A549 (cell line): ENCODE results near the gene ABCF2. TPM values are rescaled to one million over a fixed set of nuclear protein-coding genes. Genes with fewer than 3 reads are reported as not detected.

ENCODE experiments used
- ATAC-seq, 2 experiments: fragments of 200-7000 bp in 1 of 2; fragments of >200 bp in 1 of 2; cut with Nextera tagmentation in 1 of 2; cut with Tn5 transposase in 1 of 2; 3 replicates each; pipeline versions ENCODE4 v1.8.0 to v1.9.1; 2018 to 2020; ENCODE audit warnings: mild to moderate bottlenecking in 1 of 2, moderate library complexity in 1 of 2
- CTCF ChIA-PET: fragments of 300-600 bp; sonication (Branson Sonifier 250); formaldehyde crosslinking; extraction: SDS; loops from one replicate; lab custom pipeline; 2021; ENCODE audit warnings: antibody characterized with exemption, inconsistent platforms; lab: Yijun Ruan, JAX
- POLR2A ChIA-PET: fragments of 350-600 bp; formaldehyde crosslinking; extraction: SDS; loops from one replicate; lab custom pipeline; 2021; ENCODE audit warnings: antibody characterized with exemption, inconsistent platforms; lab: Yijun Ruan, JAX
- DNase-seq, 2 experiments: peaks; one replicate each; pipeline versions ENCODE4 v3.0.0 to v3.0.0-alpha.2; 2011 to 2016; ENCODE audit warnings: low read depth in 1 of 2, low spot score in 1 of 2
- FAIRE-seq: peaks from 2 replicates; lab custom pipeline; 2011; peaks lifted over from hg19 to GRCh38; lab: Jason Lieb, UNC
- H3K27ac ChIP-seq, 2 experiments: fragments of >200 bp; sonication (Bioruptor Twin); formaldehyde crosslinking; 3 replicates each; pipeline ENCODE4 v1.5.1; 2016 to 2017
- H3K4me1 ChIP-seq: fragments of >200 bp; sonication (Bioruptor Twin); formaldehyde crosslinking; 3 replicates; pipeline ENCODE4 v1.6.1; 2016
- H3K4me2 ChIP-seq: fragments of >200 bp; sonication (Bioruptor Twin); formaldehyde crosslinking; 3 replicates; pipeline ENCODE4 v1.6.1; 2016
- H3K4me3 ChIP-seq: fragments of >200 bp; sonication (Bioruptor Twin); formaldehyde crosslinking; 3 replicates; pipeline ENCODE4 v1.5.1; 2016
- H3K9me3 ChIP-seq: fragments of >200 bp; sonication (Bioruptor Twin); formaldehyde crosslinking; 3 replicates; pipeline ENCODE4 v1.6.1; 2016
- CBX2 ChIP-seq: fragments of 200-600 bp; sonication (generic); IDR thresholded peaks from 2 replicates; pipeline ENCODE4 v1.6.1; 2016; ENCODE audit warnings: low read depth, mild to moderate bottlenecking, borderline replicate concordance
- CEBPB ChIP-seq, 2 experiments: fragments of >200 bp in 1 of 2; sonication (Bioruptor Twin) in 1 of 2; formaldehyde crosslinking in 1 of 2; IDR thresholded peaks; 2 replicates each; pipeline ENCODE4 v1.6.1; 2012 to 2016
- E2F6 ChIP-seq: IDR thresholded peaks from 2 replicates; pipeline ENCODE4 v1.6.1; 2012; ENCODE audit warnings: low read depth, borderline replicate concordance
- EHF ChIP-seq: fragments of 250-450 bp; sonication (Bioruptor Pico); IDR thresholded peaks from 2 replicates; pipeline ENCODE4 v1.5.0; 2020; ENCODE audit warnings: mild to moderate bottlenecking
- ESRRA ChIP-seq: fragments of 150-350 bp; IDR thresholded peaks from 2 replicates; pipeline ENCODE4 v1.6.1; 2014; ENCODE audit warnings: mild to moderate bottlenecking, low read length, borderline replicate concordance
- FOSL2 ChIP-seq, 2 experiments: fragments of 450-650 bp in 1 of 2; fragments of >200 bp in 1 of 2; sonication (Bioruptor Twin) in 1 of 2; formaldehyde crosslinking; IDR thresholded peaks; 2 replicates each; pipeline versions ENCODE4 v1.5.0 to v1.6.1; 2016 to 2020; ENCODE audit warnings: mild to moderate bottlenecking in 1 of 2, moderate library complexity in 1 of 2
- FOXS1 ChIP-seq: fragments of 250-450 bp; sonication (Bioruptor Pico); IDR thresholded peaks from 2 replicates; pipeline ENCODE4 v1.5.0; 2020; ENCODE audit warnings: mild to moderate bottlenecking, moderate library complexity
- GATA3 ChIP-seq: IDR thresholded peaks from 2 replicates; pipeline ENCODE4 v1.6.1; 2012; ENCODE audit warnings: borderline replicate concordance
- HDAC2 ChIP-seq: fragments of 200-600 bp; sonication (generic); IDR thresholded peaks from 2 replicates; pipeline ENCODE4 v1.6.1; 2016
- HEYL ChIP-seq: fragments of 250-450 bp; sonication (Bioruptor Pico); IDR thresholded peaks from 2 replicates; pipeline ENCODE4 v1.8.0; 2021; ENCODE audit warnings: mild to moderate bottlenecking, moderate library complexity
- HOXB13 ChIP-seq: fragments of 250-450 bp; sonication (Bioruptor Pico); IDR thresholded peaks from 2 replicates; pipeline ENCODE4 v1.5.0; 2020; ENCODE audit warnings: low read depth, mild to moderate bottlenecking, moderate library complexity
- HOXB5 ChIP-seq: fragments of 250-450 bp; sonication (Bioruptor Pico); IDR thresholded peaks from 2 replicates; pipeline ENCODE4 v1.5.0; 2020; ENCODE audit warnings: mild to moderate bottlenecking, moderate library complexity
- KDM1A ChIP-seq: fragments of 200-600 bp; sonication (generic); IDR thresholded peaks from 2 replicates; pipeline ENCODE4 v1.6.1; 2016; ENCODE audit warnings: low read depth, mild to moderate bottlenecking
- KDM5A ChIP-seq: fragments of 200-600 bp; sonication (generic); IDR thresholded peaks from 2 replicates; pipeline ENCODE4 v1.6.1; 2016; ENCODE audit warnings: antibody characterized with exemption, mild to moderate bottlenecking
- MAFK ChIP-seq: fragments of 450-650 bp; IDR thresholded peaks from 2 replicates; pipeline ENCODE4 v1.6.1; 2014; ENCODE audit not compliant: partially characterized antibody
- MAZ ChIP-seq: fragments of 150-350 bp; IDR thresholded peaks from 2 replicates; pipeline ENCODE4 v1.6.1; 2014; ENCODE audit warnings: antibody characterized with exemption, low read depth, low read length, borderline replicate concordance
- NFE2L2 ChIP-seq: fragments of 150-350 bp; conservative IDR thresholded peaks from 2 replicates; pipeline ENCODE4 v1.6.1; 2014; ENCODE audit warnings: low read length
- POLR2AphosphoS2 ChIP-seq: conservative IDR thresholded peaks from 2 replicates; pipeline ENCODE4 v1.6.1; 2012; ENCODE audit warnings: low read length, improper control_type of control experiment, inconsistent platforms
- RAD21 ChIP-seq, 2 experiments: fragments of >200 bp in 1 of 2; sonication (Bioruptor Twin) in 1 of 2; formaldehyde crosslinking in 1 of 2; IDR thresholded peaks in 1 of 2; conservative IDR thresholded peaks in 1 of 2; 2 replicates in 1 of 2; 3 replicates in 1 of 2; pipeline ENCODE4 v1.6.1; 2012 to 2018; ENCODE audit warnings: inconsistent platforms in 1 of 2
- RCOR1 ChIP-seq: fragments of 150-350 bp; IDR thresholded peaks from 2 replicates; pipeline ENCODE4 v1.6.1; 2014; ENCODE audit warnings: antibody characterized with exemption, low read length, low read depth
- RNF2 ChIP-seq: fragments of 200-600 bp; sonication (generic); IDR thresholded peaks from 2 replicates; pipeline ENCODE4 v1.6.1; 2016; ENCODE audit warnings: low read depth, mild to moderate bottlenecking, antibody characterized with exemption, moderate library complexity, borderline replicate concordance
- TP53 ChIP-seq: fragments of 250-450 bp; sonication (Bioruptor Pico); IDR thresholded peaks from 2 replicates; pipeline ENCODE4 v1.5.0; 2021; ENCODE audit warnings: mild to moderate bottlenecking, moderate library complexity
- ZFP36 ChIP-seq: fragments of 450-650 bp; IDR thresholded peaks from 2 replicates; pipeline ENCODE4 v1.6.1; 2014; ENCODE audit warnings: borderline replicate concordance; ENCODE audit not compliant: partially characterized antibody
- ZSCAN20 ChIP-seq: fragments of 250-450 bp; sonication (Bioruptor Pico); IDR thresholded peaks from 2 replicates; pipeline ENCODE4 v1.8.0; 2022; ENCODE audit warnings: mild to moderate bottlenecking, moderate library complexity
- WGBS: methylation state at CpG from one replicate; pipeline ENCODE4 v1.1.6; 2017; ENCODE audit errors: missing lambda C conversion rate; 5-methylcytosine and 5-hydroxymethylcytosine counted together
- polyA plus RNA-seq, 4 experiments: library from polyadenylated mRNA; depleted of rRNA in 3 of 4; stranded (reverse); fragments of >200 nt; fragmentation: RNase III in 1 of 4; extraction: RNeasy Plus Mini Kit Qiagen cat#74134 plus additional on column Dnase treatment in 1 of 4; gene quantifications; 2 replicates in 3 of 4; 3 replicates in 1 of 4; pipeline ENCODE4 v1.2.3, GENCODE V29; 2011 to 2017
- TF ChIP-seq, protein P1 (sequence below): fragments of >200 bp; sonication (Bioruptor Twin); formaldehyde crosslinking; IDR thresholded peaks from 3 replicates; pipeline ENCODE4 v1.6.1; 2016
- TF ChIP-seq, protein P2 (sequence below): fragments of >200 bp; sonication (Bioruptor Twin); formaldehyde crosslinking; IDR thresholded peaks from 3 replicates; pipeline ENCODE4 v1.5.1; 2016
- TF ChIP-seq, protein P3 (sequence below): fragments of 250-450 bp; sonication (Bioruptor Pico); IDR thresholded peaks from 2 replicates; pipeline ENCODE4 v1.5.0; 2020; ENCODE audit warnings: low read depth, mild to moderate bottlenecking, moderate library complexity

Gene ABCF2
- polyA plus RNA-seq, 2 of the 4 experiments (the other 2 are of a cell fraction) = 47.8 to 70.9 TPM

GRCh38 chr7:151215396-151215795 is 11.6 kb downstream of the ABCF2 start:
- Histone ChIP-seq H3K4me1 (no peaks in the 10 kb centered on the region), H3K4me3 (no peak overlapping the region)
- ATAC-seq = no peak
- WGBS = 98% methylated on average over 5 of the region's 5 CpGs
- CTCF ChIA-PET = interaction anchor here (1.3 kb wide), 1 partner anchor 8 kb away, joined by 6 read pairs; no protein-coding TSS in a partner anchor
- TF ChIP-seq, protein P1, sequence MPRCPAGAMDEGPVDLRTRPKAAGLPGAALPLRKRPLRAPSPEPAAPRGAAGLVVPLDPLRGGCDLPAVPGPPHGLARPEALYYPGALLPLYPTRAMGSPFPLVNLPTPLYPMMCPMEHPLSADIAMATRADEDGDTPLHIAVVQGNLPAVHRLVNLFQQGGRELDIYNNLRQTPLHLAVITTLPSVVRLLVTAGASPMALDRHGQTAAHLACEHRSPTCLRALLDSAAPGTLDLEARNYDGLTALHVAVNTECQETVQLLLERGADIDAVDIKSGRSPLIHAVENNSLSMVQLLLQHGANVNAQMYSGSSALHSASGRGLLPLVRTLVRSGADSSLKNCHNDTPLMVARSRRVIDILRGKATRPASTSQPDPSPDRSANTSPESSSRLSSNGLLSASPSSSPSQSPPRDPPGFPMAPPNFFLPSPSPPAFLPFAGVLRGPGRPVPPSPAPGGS = no peak
- no peak for TF ChIP-seq HOXB13
- no peak for TF ChIP-seq ZSCAN20 (CRISPR knock-in tag)
- TF ChIP-seq CEBPB (IDR thresholded peaks at IDR 0.05) = no peak
- TF ChIP-seq ZFP36 = no peak
- TF ChIP-seq MAZ = no peak
- no peak for TF ChIP-seq KDM1A
- TF ChIP-seq FOSL2 (IDR thresholded peaks at IDR 0.05) = no peak
- TF ChIP-seq FOSL2 (CRISPR knock-in tag; IDR thresholded peaks at IDR 0.05) = no peak
- no peak for TF ChIP-seq MAFK
- no peak for TF ChIP-seq HOXB5 (CRISPR knock-in tag)
- TF ChIP-seq GATA3 = no peak
- no peak for TF ChIP-seq POLR2AphosphoS2
- TF ChIP-seq FOXS1 = no peak
- no peak for TF ChIP-seq EHF
- TF ChIP-seq, protein P2, sequence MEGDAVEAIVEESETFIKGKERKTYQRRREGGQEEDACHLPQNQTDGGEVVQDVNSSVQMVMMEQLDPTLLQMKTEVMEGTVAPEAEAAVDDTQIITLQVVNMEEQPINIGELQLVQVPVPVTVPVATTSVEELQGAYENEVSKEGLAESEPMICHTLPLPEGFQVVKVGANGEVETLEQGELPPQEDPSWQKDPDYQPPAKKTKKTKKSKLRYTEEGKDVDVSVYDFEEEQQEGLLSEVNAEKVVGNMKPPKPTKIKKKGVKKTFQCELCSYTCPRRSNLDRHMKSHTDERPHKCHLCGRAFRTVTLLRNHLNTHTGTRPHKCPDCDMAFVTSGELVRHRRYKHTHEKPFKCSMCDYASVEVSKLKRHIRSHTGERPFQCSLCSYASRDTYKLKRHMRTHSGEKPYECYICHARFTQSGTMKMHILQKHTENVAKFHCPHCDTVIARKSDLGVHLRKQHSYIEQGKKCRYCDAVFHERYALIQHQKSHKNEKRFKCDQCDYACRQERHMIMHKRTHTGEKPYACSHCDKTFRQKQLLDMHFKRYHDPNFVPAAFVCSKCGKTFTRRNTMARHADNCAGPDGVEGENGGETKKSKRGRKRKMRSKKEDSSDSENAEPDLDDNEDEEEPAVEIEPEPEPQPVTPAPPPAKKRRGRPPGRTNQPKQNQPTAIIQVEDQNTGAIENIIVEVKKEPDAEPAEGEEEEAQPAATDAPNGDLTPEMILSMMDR = no peak
- TF ChIP-seq RCOR1 = no peak
- TF ChIP-seq, all 56 proteins: peak for 0
- POLR2A ChIA-PET = no interaction called here
- FAIRE-seq (no peak), DNase-seq (no peak)
- no peak overlapping the region for H3K27ac ChIP-seq
- H3K4me2 ChIP-seq = no peak overlapping the region
- H3K9me3 ChIP-seq = no peaks in the 10 kb centered on the region

DNA sequence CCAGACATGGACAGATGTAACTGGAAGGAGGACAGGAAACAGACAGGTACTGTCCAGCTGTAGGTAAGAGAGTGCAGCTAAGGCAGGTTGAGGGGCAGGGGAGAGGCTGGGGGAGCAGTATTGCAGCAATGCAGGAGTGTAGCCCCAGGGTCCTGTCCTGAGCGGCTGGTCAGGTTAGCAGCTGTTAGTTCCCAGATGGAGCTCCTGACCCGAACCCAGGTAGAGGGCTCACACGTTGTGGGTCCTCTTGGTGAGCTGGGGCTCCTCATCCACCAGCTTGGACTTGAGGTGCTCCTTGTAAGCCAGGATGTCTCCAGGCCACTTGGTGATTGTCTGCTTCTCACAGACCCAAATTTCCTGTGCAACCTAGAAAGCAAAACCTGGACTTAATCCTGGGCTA is 13.2 kb downstream of the ABCF2 start:
- 91% methylated on average over 3 of the region's 3 CpGs for WGBS
- CTCF ChIA-PET = interaction anchor here (1.0 to 1.6 kb wide), 4 partner anchors 31 to 101 kb away, joined by 3 to 5 read pairs (median 4); no protein-coding TSS in a partner anchor

More for the DNA sequence above, 13.2 kb downstream of the ABCF2 start:
- no peak overlapping the region for H3K4me3 ChIP-seq
- FAIRE-seq (no peak), DNase-seq (no peak), ATAC-seq (no peak)
- H3K27ac ChIP-seq = no peak overlapping the region
- TF ChIP-seq NFE2L2 = no peak
- TF ChIP-seq E2F6 = no peak
- no peak for TF ChIP-seq RAD21 (conservative IDR thresholded peaks at IDR 0.05 in 1 of 2, IDR thresholded peaks at IDR 0.05 in 1 of 2)
- TF ChIP-seq HDAC2 = no peak
- no peak for TF ChIP-seq ESRRA
- TF ChIP-seq CEBPB (IDR thresholded peaks at IDR 0.05) = no peak
- TF ChIP-seq HOXB5 (CRISPR knock-in tag) = no peak
- no peak for TF ChIP-seq GATA3
- no peak for TF ChIP-seq CBX2
- TF ChIP-seq RNF2 = no peak
- TF ChIP-seq HEYL (CRISPR knock-in tag) = no peak
- TF ChIP-seq TP53 (CRISPR knock-in tag) = no peak
- TF ChIP-seq MAFK = no peak
- no peak for TF ChIP-seq RCOR1
- no peak for TF ChIP-seq FOXS1
- TF ChIP-seq, protein P3, sequence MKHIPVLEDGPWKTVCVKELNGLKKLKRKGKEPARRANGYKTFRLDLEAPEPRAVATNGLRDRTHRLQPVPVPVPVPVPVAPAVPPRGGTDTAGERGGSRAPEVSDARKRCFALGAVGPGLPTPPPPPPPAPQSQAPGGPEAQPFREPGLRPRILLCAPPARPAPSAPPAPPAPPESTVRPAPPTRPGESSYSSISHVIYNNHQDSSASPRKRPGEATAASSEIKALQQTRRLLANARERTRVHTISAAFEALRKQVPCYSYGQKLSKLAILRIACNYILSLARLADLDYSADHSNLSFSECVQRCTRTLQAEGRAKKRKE (CRISPR knock-in tag) = no peak
- TF ChIP-seq KDM5A = no peak
- no peaks in the 10 kb centered on the region for H3K9me3 ChIP-seq
- POLR2A ChIA-PET = interaction anchor here (1.5 kb wide), 1 partner anchor 13 kb away, joined by 6 read pairs; the partner anchor contains the start of gene ABCF2
- no peak overlapping the region for H3K4me2 ChIP-seq
- no peaks in the 10 kb centered on the region for H3K4me1 ChIP-seq
